K562 (cell line): ENCODE data around the gene SCRG1. TPM values are rescaled to one million over a fixed set of nuclear protein-coding genes. Genes with fewer than 3 reads are reported as not detected.
A peak's percentile ranks its signal among the peaks of the same experiment; 100 is the strongest.

Source experiments
- FIP1L1 ChIP-seq: fragments of 200-400 bp; formaldehyde crosslinking; IDR thresholded peaks from 2 replicates; pipeline ENCODE4 v1.6.1; 2018; ENCODE audit warnings: mild to moderate bottlenecking, low read depth, low read length; ENCODE audit not compliant: poor library complexity, severe bottlenecking
- GTF2A2 ChIP-seq: IDR thresholded peaks from 2 replicates; pipeline ENCODE4 v1.6.1; 2016; ENCODE audit warnings: mild to moderate bottlenecking, missing genetic modification characterization, missing compliant biosample characterization
- MECOM ChIP-seq: fragments of 250-450 bp; sonication (Bioruptor Pico); IDR thresholded peaks from 2 replicates; pipeline ENCODE4 v1.8.0; 2022; ENCODE audit warnings: inconsistent platforms
- NFIC ChIP-seq: fragments of 450-650 bp; IDR thresholded peaks from 2 replicates; pipeline ENCODE4 v1.6.1; 2017; ENCODE audit warnings: mild to moderate bottlenecking, inconsistent platforms
- PHF21A ChIP-seq: fragments of 450-650 bp; IDR thresholded peaks from 2 replicates; pipeline ENCODE4 v1.6.1; 2017; ENCODE audit warnings: low read depth, borderline replicate concordance
- RBM34 ChIP-seq: fragments of 200-400 bp; formaldehyde crosslinking; IDR thresholded peaks from 2 replicates; pipeline ENCODE4 v1.6.1; 2018; ENCODE audit warnings: low read length, borderline replicate concordance; ENCODE audit not compliant: insufficient read depth
- ZC3H11A ChIP-seq: IDR thresholded peaks from 2 replicates; pipeline ENCODE4 v1.6.1; 2012; ENCODE audit warnings: low read depth, low read length, improper control_type of control experiment
- ZNF347 ChIP-seq: fragments of 450-650 bp; formaldehyde crosslinking; IDR thresholded peaks from 2 replicates; pipeline ENCODE4 v1.4.0; 2020; ENCODE audit warnings: low read depth, mild to moderate bottlenecking, moderate library complexity
- ZNF444 ChIP-seq: fragments of 250-450 bp; sonication (Bioruptor Pico); IDR thresholded peaks from 2 replicates; pipeline ENCODE4 v1.4.0; 2020; ENCODE audit warnings: mild to moderate bottlenecking, moderate library complexity
- ZNF780A ChIP-seq: fragments of 250-450 bp; sonication (Bioruptor Pico); IDR thresholded peaks from 2 replicates; pipeline ENCODE4 v1.5.0; 2021; ENCODE audit warnings: mild to moderate bottlenecking
- polyA plus RNA-seq, 8 experiments: library from polyadenylated mRNA; depleted of rRNA in 4 of 8; stranded (reverse) in 5 of 8; unstranded in 3 of 8; fragments of >200 nt; fragmentation: Nextera tagmentation in 2 of 8; fragmentation: Illumina TruSeq in 1 of 8; extraction: Ambion mirVana in 2 of 8; extraction: Trizol in 1 of 8; gene quantifications; 2 replicates each; pipeline versions ENCODE4 v1.2.1 to v1.2.3, GENCODE V29; 2011 to 2014; ENCODE audit warnings: inconsistent platforms in 1 of 8, missing spikeins in 1 of 8
- total RNA-seq, 7 experiments: library from RNA; depleted of rRNA in 6 of 7; stranded (reverse); fragments of >200 nt in 6 of 7; fragmentation: Illumina TruSeq in 2 of 7; extraction: Trizol in 2 of 7; gene quantifications; 2 replicates each; pipeline versions ENCODE4 v1.2.1 to v1.2.3, GENCODE V29; 2011 to 2021; ENCODE audit warnings: low replicate concordance in 1 of 7
- TF ChIP-seq, protein P1 (sequence below): IDR thresholded peaks from 3 replicates; pipeline ENCODE4 v1.6.1; 2011; ENCODE audit warnings: borderline replicate concordance, mild to moderate bottlenecking, moderate library complexity; ENCODE audit not compliant: insufficient read length; ENCODE audit errors: extremely low read depth
- TF ChIP-seq, protein P2 (sequence below): sonication (generic); formaldehyde crosslinking; IDR thresholded peaks from 2 replicates; pipeline ENCODE4 v1.8.1; 2023; ENCODE audit warnings: mild to moderate bottlenecking, missing genetic modification reagents, moderate library complexity
- TF ChIP-seq, protein P3 (sequence below): fragments of 250-450 bp; sonication (Bioruptor Pico); IDR thresholded peaks from 2 replicates; pipeline ENCODE4 v1.8.0; 2021; ENCODE audit warnings: moderate library complexity, mild to moderate bottlenecking, inconsistent platforms
- TF ChIP-seq, protein P4 (sequence below): fragments of 450-650 bp; formaldehyde crosslinking; IDR thresholded peaks from 2 replicates; pipeline ENCODE4 v1.4.0; 2022; ENCODE audit warnings: mild to moderate bottlenecking, moderate library complexity
- TF ChIP-seq, protein P5 (sequence below): fragments of 450-650 bp; IDR thresholded peaks from 2 replicates; pipeline ENCODE4 v1.6.1; 2016; ENCODE audit warnings: low read depth, mild to moderate bottlenecking, moderate library complexity
- TF ChIP-seq, protein P6 (sequence below): sonication (generic); formaldehyde crosslinking; IDR thresholded peaks from 2 replicates; pipeline ENCODE4 v1.9.0; 2022; ENCODE audit warnings: mild to moderate bottlenecking, missing genetic modification reagents
- TF ChIP-seq, protein P7 (sequence below), 2 experiments: fragments of 200-800 bp in 1 of 2; sonication (Bioruptor generic) in 1 of 2; sonication (generic) in 1 of 2; formaldehyde crosslinking in 1 of 2; IDR thresholded peaks in 1 of 2; conservative IDR thresholded peaks in 1 of 2; 2 replicates each; pipeline versions ENCODE4 v1.5.0 to v1.6.1; 2016 to 2020; ENCODE audit warnings: missing compliant biosample characterization in 1 of 2, missing genetic modification characterization in 1 of 2, missing genetic modification reagents in 1 of 2

Gene SCRG1
- total and polyA plus RNA-seq, 9 of the 15 experiments (the other 6 are each of a cell fraction or from before 2014, with no cell fraction given), result 0.01 TPM; not detected in 7

DNA sequence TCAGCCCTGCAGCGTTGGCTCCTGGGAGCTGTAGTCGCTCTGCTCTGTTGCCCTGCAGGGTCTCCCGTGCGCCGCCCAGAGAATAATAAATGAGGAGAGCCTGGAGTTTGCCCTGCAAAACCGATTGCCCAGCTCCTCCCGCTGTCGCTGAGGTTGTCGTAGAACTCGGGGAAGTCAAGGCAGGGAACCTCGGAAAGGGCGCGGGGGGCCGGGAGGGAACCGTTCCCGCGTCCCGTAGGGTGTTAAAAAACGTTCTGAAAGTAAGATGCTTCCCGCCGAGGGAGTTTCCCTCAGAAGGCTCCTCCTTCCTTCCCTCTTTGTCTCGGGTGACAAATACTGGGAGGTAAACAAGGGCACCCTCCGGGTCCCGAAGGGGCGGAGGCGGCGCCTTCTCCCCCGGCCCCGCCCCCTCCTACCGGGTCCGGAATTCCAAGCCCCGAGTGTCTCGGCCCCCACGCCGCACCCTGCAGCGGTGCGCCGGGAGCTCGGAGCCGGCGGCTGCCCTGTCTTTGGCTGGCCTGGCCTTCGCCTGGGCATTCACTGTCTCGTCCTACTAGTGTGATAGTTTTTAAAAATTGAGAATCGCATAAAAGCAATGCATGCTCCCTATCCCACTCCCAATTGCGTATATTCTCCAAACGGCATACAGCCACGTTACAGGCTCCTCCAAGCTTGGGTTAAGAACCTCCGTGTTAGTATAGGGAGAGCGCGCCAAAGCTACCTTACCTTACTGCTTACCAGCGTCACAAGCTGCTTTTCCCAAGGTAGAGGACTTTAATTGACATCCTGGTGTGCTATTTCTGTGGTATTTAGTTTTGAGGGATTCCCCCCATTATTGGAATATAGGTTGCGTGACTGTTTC lies 63.8 kb downstream of the SCRG1 start (continued):
- TF ChIP-seq, protein P1, sequence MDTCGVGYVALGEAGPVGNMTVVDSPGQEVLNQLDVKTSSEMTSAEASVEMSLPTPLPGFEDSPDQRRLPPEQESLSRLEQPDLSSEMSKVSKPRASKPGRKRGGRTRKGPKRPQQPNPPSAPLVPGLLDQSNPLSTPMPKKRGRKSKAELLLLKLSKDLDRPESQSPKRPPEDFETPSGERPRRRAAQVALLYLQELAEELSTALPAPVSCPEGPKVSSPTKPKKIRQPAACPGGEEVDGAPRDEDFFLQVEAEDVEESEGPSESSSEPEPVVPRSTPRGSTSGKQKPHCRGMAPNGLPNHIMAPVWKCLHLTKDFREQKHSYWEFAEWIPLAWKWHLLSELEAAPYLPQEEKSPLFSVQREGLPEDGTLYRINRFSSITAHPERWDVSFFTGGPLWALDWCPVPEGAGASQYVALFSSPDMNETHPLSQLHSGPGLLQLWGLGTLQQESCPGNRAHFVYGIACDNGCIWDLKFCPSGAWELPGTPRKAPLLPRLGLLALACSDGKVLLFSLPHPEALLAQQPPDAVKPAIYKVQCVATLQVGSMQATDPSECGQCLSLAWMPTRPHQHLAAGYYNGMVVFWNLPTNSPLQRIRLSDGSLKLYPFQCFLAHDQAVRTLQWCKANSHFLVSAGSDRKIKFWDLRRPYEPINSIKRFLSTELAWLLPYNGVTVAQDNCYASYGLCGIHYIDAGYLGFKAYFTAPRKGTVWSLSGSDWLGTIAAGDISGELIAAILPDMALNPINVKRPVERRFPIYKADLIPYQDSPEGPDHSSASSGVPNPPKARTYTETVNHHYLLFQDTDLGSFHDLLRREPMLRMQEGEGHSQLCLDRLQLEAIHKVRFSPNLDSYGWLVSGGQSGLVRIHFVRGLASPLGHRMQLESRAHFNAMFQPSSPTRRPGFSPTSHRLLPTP, result no peak
- TF ChIP-seq ZC3H11A, result no peak
- TF ChIP-seq GTF2A2 (tag), result no peak
- TF ChIP-seq RBM34, result no peak
- TF ChIP-seq ZNF780A (CRISPR knock-in tag), result no peak
- TF ChIP-seq, protein P2, sequence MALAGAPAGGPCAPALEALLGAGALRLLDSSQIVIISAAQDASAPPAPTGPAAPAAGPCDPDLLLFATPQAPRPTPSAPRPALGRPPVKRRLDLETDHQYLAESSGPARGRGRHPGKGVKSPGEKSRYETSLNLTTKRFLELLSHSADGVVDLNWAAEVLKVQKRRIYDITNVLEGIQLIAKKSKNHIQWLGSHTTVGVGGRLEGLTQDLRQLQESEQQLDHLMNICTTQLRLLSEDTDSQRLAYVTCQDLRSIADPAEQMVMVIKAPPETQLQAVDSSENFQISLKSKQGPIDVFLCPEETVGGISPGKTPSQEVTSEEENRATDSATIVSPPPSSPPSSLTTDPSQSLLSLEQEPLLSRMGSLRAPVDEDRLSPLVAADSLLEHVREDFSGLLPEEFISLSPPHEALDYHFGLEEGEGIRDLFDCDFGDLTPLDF (CRISPR knock-in tag), result no peak
- TF ChIP-seq, protein P3, sequence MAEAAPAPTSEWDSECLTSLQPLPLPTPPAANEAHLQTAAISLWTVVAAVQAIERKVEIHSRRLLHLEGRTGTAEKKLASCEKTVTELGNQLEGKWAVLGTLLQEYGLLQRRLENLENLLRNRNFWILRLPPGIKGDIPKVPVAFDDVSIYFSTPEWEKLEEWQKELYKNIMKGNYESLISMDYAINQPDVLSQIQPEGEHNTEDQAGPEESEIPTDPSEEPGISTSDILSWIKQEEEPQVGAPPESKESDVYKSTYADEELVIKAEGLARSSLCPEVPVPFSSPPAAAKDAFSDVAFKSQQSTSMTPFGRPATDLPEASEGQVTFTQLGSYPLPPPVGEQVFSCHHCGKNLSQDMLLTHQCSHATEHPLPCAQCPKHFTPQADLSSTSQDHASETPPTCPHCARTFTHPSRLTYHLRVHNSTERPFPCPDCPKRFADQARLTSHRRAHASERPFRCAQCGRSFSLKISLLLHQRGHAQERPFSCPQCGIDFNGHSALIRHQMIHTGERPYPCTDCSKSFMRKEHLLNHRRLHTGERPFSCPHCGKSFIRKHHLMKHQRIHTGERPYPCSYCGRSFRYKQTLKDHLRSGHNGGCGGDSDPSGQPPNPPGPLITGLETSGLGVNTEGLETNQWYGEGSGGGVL (CRISPR knock-in tag), result no peak
- TF ChIP-seq, protein P4, sequence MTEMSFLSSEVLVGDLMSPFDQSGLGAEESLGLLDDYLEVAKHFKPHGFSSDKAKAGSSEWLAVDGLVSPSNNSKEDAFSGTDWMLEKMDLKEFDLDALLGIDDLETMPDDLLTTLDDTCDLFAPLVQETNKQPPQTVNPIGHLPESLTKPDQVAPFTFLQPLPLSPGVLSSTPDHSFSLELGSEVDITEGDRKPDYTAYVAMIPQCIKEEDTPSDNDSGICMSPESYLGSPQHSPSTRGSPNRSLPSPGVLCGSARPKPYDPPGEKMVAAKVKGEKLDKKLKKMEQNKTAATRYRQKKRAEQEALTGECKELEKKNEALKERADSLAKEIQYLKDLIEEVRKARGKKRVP, result no peak
- TF ChIP-seq FIP1L1, result no peak
- no peak for TF ChIP-seq NFIC
- TF ChIP-seq, protein P5, sequence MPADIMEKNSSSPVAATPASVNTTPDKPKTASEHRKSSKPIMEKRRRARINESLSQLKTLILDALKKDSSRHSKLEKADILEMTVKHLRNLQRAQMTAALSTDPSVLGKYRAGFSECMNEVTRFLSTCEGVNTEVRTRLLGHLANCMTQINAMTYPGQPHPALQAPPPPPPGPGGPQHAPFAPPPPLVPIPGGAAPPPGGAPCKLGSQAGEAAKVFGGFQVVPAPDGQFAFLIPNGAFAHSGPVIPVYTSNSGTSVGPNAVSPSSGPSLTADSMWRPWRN, result no peak
- TF ChIP-seq, protein P6, sequence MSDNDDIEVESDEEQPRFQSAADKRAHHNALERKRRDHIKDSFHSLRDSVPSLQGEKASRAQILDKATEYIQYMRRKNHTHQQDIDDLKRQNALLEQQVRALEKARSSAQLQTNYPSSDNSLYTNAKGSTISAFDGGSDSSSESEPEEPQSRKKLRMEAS (CRISPR knock-in tag), result peak; percentile 62
- TF ChIP-seq MECOM (CRISPR knock-in tag), result no peak
- no peak for TF ChIP-seq PHF21A
- TF ChIP-seq ZNF347 (CRISPR knock-in tag), result no peak
- TF ChIP-seq, protein P7, sequence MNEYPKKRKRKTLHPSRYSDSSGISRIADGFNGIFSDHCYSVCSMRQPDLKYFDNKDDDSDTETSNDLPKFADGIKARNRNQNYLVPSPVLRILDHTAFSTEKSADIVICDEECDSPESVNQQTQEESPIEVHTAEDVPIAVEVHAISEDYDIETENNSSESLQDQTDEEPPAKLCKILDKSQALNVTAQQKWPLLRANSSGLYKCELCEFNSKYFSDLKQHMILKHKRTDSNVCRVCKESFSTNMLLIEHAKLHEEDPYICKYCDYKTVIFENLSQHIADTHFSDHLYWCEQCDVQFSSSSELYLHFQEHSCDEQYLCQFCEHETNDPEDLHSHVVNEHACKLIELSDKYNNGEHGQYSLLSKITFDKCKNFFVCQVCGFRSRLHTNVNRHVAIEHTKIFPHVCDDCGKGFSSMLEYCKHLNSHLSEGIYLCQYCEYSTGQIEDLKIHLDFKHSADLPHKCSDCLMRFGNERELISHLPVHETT (CRISPR knock-in tag; conservative IDR thresholded peaks at IDR 0.05 in 1 of 2, IDR thresholded peaks at IDR 0.05 in 1 of 2), result no peak
- TF ChIP-seq ZNF444, result no peak
